Limb (tissue), 2 donors: Measurements from ENCODE around the gene GSN.
"Not testable (repeated sequence)": the region's sequence is repeated elsewhere in the genome, so short reads cannot be mapped to it uniquely, and the experiment has no call there.

ENCODE experiments used
- DNase-seq, 2 donors: peaks; one replicate each; pipeline ENCODE4 v3.0.0-alpha.2; 2016; ENCODE audit errors: extremely low spot score in 2 of 2

The GSN gene

DNA sequence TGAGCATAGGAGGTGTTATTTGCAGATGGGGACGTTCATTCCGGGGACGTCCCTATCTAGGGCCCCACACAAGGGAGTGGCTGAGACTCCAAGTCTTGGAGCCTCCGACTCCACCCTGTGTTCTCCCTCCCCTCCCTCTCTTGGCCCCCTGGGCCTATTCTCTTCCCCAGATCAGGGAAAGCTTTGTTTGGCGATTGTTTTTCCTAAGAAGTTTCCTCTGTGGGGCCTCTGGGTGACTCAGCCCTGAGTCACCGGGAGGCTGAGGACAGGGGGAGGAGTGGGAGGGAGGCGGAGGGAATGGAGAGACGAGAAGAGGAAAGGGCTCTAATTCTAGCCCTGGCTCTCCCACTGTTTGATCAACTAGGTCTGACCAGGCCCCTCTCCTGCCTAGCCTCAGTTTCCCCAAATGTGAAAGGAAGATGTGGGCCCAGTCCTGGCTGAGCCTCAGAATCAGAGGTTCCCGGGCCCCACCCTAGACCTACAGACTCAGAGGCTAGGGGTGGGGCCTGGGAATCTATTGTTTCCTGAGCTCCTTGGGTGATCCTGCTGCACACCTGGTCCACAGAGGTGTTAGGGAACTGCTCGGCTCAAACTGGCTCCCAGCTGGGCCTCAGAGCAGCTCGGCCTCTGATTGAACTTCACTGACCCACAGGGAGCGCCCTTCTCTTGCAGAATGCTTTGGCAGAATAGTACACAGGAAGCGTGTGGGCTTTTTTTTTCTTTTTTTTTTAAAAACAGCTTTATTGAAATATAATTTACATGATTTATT lies 19.2 kb downstream of the GSN start:
- peak; percentile 79 to 80 for DNase-seq

DNA sequence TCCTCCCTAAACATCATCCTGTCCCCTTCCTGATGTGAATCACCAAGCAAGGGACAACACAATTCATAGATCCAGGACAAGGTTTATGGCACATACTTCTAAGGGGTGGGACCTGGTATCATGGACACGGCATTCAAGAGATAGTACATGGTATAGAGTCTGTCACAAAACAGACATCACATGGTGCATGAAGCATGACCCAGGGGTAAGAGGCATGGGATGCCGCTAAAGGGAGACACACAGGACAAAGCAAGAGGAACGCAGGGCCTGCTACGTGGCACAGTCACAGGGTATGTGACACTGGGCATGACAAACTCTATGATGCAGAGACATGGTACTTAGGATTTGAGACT lies 20.7 kb downstream of the GSN start:
- no peak for DNase-seq

DNA sequence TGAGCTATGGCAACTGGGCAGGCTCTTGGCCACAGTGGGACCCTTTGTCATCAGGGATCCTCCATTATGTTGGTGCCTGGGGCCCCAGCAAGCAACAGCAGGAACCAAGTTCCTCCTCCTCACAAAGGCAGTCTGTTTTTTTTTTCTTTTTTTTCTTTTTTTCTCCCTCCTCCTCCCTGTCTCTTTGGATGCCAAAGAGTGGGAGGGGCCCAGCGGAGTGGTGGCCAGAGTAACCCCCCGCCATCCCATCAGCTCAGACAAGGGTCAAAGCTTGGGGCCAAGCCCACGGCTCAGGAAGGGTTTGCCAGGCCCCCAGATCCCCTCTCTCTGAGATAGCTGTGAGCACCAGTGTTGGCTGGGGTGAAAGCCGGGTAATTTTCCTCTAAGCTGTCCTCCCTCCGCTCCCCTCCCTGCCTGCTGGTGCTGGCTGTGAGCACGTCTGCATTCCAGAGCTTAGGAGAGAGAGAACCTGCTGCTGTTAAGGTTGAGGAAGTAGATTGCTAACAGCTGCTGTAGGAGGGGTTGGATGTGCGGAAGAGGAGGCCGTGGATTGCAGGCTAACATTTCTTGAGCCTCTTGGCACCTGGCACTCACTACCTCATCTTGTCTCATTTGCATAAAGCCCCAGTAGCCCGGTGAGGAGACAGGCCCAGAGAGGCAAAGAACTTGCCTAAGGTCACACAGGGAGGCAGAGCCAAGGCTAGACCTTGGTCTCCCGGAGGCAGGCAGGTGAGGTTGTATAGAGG lies 21.2 kb downstream of the GSN start:
- peak; percentile 70 to 80 for DNase-seq

DNA sequence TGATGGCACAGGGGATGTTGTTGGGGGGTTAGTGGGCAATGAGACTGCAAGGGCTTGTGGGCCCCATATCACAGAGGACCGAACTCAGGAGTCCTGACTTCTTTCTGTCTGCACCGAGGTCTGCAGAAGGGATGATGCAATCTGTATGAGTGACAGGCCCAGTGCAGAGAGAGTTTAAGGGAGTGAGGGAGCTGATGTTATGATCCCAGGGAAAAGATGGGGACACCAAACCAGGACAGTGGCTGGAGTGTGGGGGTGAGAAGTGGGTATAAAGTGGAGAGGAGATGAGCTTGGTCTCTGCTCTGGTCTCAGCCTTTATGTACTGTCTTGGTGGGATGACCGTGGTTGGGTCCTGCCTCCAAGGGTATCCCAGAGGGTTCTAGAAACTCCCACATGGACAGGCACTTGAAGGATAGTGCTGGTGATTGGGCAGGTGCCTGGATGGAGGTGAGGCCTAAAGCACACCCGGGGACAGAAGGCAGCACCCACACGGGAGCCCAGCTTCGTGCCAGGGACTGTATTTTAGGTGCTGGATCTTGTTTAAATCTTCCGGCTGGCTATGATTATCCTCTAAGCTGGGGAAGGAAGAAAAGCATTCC lies 21.9 kb downstream of the GSN start:
- no peak for DNase-seq

DNA sequence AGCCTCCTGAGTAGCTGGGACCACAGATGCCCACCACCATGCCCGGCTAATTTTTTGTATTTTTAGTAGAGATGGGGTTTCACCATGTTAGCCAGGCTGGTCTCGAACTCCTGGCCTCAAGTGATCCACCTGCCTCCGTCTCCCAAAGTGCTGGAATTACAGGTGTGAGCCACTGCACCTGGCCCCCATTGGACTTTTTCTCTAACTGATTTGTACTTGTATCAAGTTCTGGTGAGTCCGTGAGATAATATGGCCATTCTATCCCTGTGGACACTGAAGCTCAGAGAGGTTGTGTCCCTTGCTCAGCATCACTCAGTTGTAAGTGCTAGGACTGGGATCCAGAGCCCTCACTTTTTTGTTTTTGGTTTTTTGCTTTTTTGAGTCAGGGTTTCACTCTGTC lies 23.6 kb downstream of the GSN start:
- DNase-seq, result not testable (repeated sequence)

DNA sequence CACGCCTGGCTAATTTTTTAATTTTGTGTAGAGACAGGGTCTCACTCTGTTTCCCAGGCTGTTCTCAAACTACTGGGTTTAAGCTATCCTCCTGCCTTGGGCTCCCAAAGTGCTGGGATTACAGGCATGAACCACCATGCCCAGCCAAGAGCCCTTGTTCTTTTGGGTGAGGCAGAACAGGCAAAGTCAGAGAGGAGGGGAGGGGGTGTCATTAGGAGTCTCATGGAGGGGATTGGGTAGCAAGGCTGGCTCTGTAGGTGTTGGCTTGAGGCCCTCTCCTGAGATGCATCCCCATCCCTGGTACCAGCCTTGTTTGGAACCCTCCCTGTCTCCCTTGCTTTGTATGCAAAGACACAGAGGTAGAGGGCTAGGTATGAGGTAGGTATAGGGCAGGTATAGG lies 24.1 kb downstream of the GSN start:
- no peak for DNase-seq

DNA sequence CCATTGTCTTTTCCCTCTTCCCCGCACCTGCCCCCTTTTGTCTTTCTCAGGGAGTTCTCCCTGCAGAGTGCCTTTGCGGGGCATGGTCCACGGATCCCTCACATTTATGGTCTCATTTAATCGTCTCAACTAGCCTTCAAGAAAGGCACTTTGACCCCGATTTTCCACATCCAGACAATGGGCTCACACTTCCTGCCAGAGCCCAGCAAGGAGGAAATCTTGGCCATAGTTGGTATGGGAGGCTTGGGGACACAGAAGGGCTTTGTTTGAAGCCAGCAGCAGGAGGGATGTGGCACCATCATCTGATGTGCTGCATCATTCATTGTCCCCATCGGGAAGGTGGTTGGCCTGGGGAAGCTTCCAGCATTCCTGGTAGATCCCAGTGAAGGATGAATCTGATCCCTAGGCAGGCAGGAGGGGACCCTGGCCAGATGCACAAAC lies 24.9 kb downstream of the GSN start:
- DNase-seq, result no peak

DNA sequence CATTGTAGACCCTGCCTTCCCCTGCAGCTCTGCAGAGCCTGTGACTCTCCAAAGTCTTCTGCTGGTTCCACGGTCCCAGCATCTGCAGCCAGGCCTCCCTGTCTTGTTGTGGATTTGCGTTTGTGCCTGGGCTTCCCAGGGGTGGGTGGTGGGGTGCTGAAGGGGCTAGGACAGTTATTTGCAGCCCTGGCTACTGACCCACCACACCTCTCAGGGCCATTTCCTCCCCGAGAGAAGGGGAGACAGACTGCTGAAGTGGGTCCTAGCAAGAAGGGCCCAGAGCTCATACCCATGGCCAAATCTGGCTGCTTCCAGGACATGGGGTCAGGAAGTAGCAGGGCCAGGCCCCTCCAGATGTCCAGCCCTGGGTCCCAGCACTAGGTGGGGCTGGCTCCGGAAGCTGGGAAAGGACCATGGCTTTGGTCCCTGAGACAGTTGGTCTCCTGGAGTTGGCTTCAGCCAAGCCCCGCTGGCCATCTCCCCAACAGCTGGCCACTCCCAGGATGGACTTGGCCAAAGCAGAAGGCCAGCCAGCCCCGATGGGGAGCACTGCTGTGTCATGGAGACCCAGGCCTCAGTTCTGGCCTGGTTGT lies 26.3 kb downstream of the GSN start:
- DNase-seq, result no peak

DNA sequence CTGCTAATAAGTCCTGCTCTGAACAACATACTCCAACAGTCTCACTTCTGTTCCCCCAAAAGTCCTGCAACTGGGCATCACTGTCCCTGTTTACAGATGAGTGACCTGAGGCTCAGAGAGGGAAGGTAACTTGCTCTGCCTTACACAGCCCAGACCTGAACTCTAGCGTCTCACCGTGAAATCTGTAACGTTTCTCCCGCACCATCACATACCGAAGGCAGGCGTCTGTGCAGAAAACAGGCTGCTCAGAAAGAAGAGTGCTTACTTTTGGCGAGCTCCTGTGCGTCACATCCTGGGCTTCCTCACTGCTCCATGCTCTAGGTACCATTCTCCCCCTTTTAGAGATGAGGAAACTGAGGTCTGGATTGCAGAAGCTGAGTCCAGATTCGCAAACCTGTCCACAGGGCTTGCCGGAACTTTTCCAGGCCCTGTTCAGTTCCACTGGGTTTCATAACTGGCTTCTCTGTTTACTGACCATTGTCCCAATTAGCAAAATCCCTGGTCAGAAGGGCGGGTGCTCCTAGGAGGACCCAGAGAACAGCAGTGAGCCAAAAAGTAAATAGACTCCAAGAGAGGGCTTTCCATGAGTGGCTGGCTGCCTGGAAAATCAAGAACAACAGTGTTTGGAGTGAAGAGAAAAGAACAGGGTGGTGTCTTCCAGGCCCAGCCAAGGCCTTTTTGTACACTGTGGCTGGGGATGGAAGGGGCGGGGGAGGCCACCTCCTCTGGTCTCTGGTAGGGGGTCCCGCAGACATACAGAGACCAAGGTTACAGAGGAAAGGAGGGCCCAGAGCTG lies 27.1 kb downstream of the GSN start:
- DNase-seq, result peak in 1 of 2 donors; percentile 32

DNA sequence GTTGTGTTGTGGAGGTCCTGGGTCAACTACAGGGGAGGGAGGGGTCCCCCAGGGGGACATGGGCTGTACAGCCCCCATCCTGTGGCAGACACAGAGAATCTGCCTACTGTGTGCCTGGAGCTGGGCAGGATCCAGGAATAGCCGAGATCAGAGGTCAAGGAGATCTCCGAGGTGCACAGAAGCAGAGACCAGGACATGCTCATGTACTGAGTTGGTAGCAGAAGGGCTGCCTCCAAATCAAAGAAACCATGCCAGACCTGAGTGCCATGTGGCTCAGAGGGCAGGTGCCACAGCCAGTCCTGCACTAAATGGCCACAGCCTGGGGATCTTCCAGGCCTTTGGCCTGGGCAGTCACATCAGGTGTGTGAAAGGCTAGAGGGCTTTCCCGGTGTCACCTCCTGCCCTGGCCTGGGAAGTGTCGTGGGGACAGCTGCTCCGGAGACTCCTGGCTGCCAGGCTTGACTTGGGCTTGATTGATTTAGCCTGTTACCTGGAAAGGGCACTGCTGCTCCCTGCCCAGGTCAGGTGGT lies 27.8 kb downstream of the GSN start:
- DNase-seq, result no peak

DNA sequence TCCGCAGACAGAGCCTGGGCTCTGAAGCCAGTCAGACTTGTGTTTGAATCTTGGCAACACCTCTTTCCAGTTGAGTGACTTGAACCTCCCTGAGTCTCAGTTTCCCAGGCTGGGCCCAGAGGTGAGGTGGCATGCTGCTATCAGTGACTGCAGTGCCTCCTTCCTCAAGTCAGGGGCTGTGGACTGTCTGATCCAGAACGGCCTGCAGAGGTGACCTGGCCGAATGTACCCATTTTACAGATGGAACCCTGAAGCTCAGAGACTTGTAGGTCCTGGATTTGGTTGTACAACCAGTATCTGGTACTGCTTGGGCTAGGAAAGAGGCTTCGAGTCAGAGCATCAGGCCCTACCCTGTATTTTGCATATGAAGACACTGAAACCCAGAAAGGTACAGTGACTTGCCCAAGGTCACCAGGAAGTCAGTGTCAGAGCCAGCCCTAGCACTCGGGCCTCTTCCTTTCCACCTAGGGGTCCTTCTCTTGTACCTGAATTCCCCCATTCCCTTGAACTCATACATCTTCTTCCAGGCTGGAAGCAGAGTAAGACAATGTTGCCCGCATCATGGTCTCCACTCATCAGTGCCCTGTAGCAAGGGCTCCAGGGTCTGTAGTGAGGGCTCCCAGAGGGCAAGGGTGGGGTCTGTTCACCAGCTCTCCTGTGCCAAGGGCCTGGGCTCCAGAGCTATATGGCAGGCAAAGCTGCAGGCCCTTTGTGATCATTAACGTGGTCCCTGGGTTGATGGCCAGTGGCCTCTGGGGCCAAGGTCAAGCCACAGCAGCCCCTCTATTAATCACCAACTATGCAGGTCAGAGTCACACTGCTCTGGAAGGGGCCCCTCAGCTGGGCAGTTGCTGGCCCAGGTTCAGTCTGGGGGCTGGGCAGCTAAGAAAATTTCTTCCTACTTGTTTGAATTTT lies 28.5 kb downstream of the GSN start:
- DNase-seq, result no peak

DNA sequence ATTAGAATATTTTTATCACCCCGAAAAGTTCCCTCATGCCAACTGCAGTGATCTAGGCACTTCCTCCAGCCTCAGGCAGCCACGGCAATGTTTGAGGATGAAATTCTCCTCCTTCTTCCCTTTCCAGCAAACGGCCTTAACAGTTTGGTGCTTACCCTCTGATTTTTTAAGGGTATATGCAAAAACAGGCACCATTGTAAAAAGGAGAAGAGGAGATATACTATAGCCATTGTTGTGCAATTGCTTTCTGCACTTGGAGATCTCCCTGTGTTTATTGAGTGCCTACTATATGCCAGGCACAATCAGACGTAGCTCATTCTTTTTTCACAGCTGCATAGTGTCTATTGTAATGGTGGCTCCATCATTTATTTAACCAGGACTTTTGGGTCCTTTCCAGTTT lies 29.4 kb downstream of the GSN start:
- no peak for DNase-seq

DNA sequence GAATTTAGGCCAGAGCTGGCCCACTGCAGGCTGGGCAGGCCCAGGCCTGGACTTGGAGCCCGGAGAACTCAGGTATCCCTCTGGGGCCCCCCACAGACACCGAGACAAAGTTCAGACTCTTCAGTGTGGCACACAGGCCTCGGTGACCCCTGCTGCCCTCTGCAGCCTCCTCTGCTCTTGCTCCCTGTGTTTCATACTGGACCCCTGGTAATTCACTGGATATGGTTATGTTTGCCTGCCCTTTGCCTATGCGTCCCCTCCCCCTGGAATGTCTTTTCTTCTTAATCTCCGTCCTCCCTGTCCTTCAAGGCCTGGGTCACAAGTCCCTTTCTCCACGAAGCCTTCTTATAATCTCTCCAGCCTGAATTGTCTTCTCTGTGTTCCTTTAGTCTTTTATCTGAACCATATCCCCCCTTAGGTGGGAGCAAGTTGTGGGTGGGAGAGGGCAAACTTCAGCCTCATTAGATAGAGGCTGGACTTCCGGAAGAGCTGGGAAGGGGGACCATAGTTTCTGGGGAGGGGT lies 30.1 kb downstream of the GSN start:
- DNase-seq, result no peak

DNA sequence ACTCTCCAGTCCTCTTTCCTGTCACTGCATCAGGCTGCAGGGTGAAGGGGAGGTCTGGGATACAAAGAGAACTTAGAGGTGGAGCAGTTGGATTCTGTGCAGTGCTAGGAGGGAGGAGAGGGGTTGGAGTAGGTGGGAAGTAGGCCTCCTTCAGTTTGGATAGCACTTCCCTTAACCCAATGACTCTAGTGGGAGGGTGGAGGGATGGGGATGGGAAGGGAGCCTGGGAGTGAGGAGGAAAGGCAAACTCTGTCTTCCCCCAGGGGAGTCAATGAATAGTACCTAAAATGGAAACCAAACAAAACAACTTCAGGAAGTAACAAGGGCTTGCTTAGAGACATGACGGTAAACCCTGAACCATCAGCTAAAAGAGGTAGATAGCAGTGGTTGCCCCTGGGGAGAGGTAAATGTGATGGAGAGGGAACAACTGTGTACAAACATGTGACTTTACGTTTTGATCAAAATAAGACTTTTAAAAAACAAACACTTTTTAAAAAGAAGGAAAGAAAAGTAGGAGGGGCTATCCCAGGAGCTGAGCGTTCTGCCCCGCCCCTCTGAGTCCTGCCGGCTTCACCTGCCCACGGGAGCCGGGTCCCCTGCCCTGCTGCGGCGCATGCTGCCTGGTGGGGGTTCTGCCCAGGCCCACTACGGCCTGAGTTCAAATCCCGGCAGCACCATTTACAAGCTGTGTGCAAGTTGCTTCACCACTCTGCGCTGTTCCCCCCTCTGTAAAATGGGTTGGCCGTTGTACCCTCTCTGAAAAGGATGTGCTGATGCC lies 30.9 kb downstream of the GSN start:
- peak; percentile 51 to 68 for DNase-seq

DNA sequence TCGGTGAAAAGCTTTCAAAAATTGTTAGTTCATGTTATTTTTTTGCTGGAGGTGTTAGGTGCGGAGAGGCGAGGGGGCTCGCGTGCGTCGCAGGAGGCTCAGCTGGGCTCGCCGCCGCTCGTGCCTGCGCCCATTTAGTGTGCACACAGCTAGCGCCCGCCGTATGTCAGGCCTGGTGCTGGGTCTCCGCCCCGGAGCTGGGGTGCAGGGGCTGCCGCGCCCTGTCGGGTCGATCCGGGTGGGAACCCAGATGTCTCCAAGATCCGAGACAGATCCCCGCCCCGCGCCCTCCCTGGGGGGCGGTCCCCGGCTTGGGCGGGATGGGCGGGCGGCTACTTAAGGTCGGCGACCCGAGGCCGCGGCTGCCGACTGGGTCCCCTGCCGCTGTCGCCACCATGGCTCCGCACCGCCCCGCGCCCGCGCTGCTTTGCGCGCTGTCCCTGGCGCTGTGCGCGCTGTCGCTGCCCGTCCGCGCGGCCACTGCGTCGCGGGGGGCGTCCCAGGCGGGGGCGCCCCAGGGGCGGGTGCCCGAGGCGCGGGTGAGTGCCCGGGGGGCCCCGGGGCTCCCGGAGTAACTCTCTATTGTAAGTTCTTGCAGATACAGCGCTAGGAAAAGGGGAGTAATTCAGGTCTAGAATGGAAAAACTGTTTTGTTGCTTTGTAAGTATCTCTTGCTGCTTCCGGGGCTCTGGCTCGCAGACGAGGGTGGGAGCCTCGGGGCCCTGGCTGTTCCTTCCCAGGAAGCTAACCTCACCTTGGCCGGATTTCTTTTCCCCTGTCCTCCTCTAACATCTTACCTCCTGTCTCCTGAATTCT lies 31.7 kb downstream of the GSN start:
- DNase-seq, result peak in 1 of 2 donors; percentile 61

DNA sequence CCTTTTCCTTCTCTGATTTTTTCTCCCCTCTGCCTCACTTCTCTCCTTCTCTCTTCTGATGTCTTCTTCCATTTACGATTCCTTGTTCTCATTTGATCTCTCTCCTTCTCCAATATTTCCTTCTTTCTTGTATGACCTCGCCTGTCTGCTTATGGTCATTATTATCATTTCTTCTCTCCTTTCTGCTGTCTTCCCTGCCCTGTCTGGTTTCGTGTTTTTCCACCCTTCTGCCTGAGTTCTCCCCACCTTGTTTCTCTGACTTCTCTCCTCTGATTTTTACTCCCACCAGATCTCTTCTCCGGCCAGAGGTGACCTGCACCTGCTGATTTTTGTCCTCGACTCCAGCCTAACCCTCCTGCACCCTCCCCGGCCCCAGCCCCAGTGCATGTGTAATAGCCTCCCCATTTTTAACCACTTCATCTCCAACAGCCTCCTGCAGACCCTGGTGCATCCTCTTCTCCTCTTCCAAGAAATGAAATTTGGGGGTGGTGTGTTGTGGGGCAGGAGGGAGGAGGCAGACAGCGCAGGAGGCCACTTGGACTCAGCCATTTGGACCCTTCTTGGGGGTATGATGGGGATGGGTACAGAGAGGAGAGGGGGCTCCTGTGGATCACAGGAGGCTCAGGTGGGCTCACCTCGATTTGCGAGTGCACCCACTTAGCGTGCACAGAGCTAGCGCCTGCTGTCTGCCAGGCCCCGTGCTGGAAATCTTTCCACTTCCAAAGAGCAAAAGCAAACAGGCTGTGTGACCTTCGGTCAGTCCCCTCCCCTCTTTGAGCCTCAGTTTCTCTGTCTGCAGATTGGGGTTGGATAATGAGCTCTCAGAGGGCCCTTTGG lies 32.5 kb downstream of the GSN start:
- no peak for DNase-seq

DNA sequence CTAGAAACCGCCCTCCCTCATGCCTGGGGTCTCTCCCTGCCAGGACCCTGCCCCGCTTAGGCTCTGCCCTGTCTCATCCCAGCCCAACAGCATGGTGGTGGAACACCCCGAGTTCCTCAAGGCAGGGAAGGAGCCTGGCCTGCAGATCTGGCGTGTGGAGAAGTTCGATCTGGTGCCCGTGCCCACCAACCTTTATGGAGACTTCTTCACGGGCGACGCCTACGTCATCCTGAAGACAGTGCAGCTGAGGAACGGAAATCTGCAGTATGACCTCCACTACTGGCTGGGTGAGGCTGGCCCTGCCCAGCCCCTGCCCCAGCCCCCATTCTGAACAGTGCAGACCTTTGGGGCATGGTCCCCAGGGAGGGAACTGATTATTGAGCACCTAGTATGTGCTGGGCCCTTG lies 33.9 kb downstream of the GSN start:
- DNase-seq, result no peak
